PC-9 (cell line): ENCODE results near the gene ANKRD13B. TPM values are rescaled to one million over a fixed set of nuclear protein-coding genes. Genes with fewer than 3 reads are reported as not detected.

Source experiments
- BruUV-seq: library from RNA; stranded (reverse); fragments of 400-500 nt; replicated peaks from 2 replicates; lab custom pipeline; 2021; lab: Mats Ljungman, UMichigan
- CTCF ChIA-PET: fragments of 300-600 bp; sonication (Branson Sonifier 250); formaldehyde crosslinking; loops from one replicate; lab custom pipeline; 2022; ENCODE audit warnings: antibody characterized with exemption; lab: Charles Lee
- POLR2A ChIA-PET: fragments of 300-600 bp; sonication (Branson Sonifier 250); formaldehyde crosslinking; loops from one replicate; lab custom pipeline; 2022; ENCODE audit warnings: antibody characterized with exemption; ENCODE audit not compliant: unreplicated experiment; lab: Charles Lee
- DNase-seq, 2 experiments: peaks; one replicate each; pipeline versions ENCODE4 v3.0.0 to v3.0.0-alpha.2; 2015 to 2022; ENCODE audit warnings: mixed read lengths in 1 of 2
- H2AFZ ChIP-seq: fragments of 200-600 bp; sonication (generic); 2 replicates; pipeline ENCODE4 v1.8.1; 2017; ENCODE audit warnings: antibody characterized with exemption
- H3F3A ChIP-seq: fragments of 200-600 bp; sonication (generic); 2 replicates; pipeline ENCODE4 v1.8.1; 2017; ENCODE audit warnings: antibody characterized with exemption, mild to moderate bottlenecking, low read depth; ENCODE audit not compliant: insufficient read depth
- H3K27ac ChIP-seq: fragments of 200-600 bp; sonication (generic); 2 replicates; pipeline ENCODE4 v1.6.1; 2016; ENCODE audit warnings: mixed run types
- H3K27me3 ChIP-seq: fragments of 200-600 bp; sonication (generic); 2 replicates; pipeline ENCODE4 v1.6.1; 2016; ENCODE audit warnings: low read depth, mixed run types; ENCODE audit not compliant: insufficient read depth
- H3K36me3 ChIP-seq: fragments of 200-600 bp; sonication (generic); 2 replicates; pipeline ENCODE4 v1.6.1; 2016; ENCODE audit warnings: low read depth, mixed run types
- H3K4me1 ChIP-seq: fragments of 200-600 bp; sonication (generic); replicated peaks from 2 replicates; pipeline ENCODE4 v1.6.1; 2016; ENCODE audit warnings: mixed run types; ENCODE audit not compliant: insufficient read depth
- H3K4me2 ChIP-seq: fragments of 200-600 bp; sonication (generic); 2 replicates; pipeline ENCODE4 v1.6.1; 2017; ENCODE audit warnings: mixed run types
- H3K4me3 ChIP-seq: fragments of 200-600 bp; sonication (generic); 2 replicates; pipeline ENCODE4 v1.6.1; 2016; ENCODE audit warnings: mixed run types
- H3K79me2 ChIP-seq: fragments of 200-600 bp; sonication (generic); 2 replicates; pipeline ENCODE4 v1.6.1; 2017; ENCODE audit warnings: low read depth, mixed run types
- H3K9me2 ChIP-seq: fragments of 200-600 bp; sonication (generic); 2 replicates; pipeline ENCODE4 v1.8.1; 2017; ENCODE audit warnings: mild to moderate bottlenecking; ENCODE audit not compliant: insufficient read depth
- H3K9me3 ChIP-seq: fragments of 200-600 bp; sonication (generic); 2 replicates; pipeline ENCODE4 v1.8.1; 2016; ENCODE audit warnings: low read depth; ENCODE audit not compliant: insufficient read depth
- H4K20me1 ChIP-seq: fragments of 200-600 bp; sonication (generic); 2 replicates; pipeline ENCODE4 v1.8.1; 2017; ENCODE audit not compliant: insufficient read depth
- EZH2 ChIP-seq: fragments of 200-600 bp; sonication (generic); IDR thresholded peaks from 2 replicates; pipeline ENCODE4 v1.8.0; 2017; ENCODE audit warnings: antibody characterized with exemption, low read depth
- intact Hi-C: fragments of 100-400 bp; cut with micrococcal nuclease; formaldehyde crosslinking; loops from one replicate; pipeline ENCODE4 v1.10.0; 2022; ENCODE audit not compliant: unreplicated experiment
- total RNA-seq: library from RNA; stranded (reverse); gene quantifications from 2 replicates; pipeline ENCODE4 v1.2.3, GENCODE V29; 2021
- TF ChIP-seq, protein P1 (sequence below): fragments of 200-600 bp; sonication (generic); conservative IDR thresholded peaks from 2 replicates; pipeline ENCODE4 v1.6.1; 2017; ENCODE audit warnings: mixed run types, antibody characterized with exemption, mild to moderate bottlenecking, moderate library complexity

The ANKRD13B gene
- total RNA-seq, 1 experiment from 2014 or later = 28.4 TPM

DNA sequence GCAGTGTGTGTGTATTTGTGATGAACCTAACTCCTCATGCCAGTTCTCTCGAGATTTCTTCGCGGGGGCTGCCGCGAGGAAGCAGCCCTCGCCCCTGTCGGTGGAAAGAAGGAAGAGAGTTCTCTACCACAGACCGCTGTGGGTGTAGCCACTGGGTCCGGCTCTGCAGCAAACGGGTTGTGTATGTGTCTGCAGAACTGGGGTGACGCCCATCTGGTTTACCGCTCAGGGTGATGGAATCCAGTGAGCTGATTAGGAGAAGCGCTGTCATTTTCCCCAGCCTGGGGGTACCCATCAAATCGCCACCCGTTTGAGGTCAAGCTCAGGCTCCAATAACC, 22.1 kb downstream of the ANKRD13B start:
- CTCF ChIA-PET = no interaction called here
- BruUV-seq = no TSS peak

DNA sequence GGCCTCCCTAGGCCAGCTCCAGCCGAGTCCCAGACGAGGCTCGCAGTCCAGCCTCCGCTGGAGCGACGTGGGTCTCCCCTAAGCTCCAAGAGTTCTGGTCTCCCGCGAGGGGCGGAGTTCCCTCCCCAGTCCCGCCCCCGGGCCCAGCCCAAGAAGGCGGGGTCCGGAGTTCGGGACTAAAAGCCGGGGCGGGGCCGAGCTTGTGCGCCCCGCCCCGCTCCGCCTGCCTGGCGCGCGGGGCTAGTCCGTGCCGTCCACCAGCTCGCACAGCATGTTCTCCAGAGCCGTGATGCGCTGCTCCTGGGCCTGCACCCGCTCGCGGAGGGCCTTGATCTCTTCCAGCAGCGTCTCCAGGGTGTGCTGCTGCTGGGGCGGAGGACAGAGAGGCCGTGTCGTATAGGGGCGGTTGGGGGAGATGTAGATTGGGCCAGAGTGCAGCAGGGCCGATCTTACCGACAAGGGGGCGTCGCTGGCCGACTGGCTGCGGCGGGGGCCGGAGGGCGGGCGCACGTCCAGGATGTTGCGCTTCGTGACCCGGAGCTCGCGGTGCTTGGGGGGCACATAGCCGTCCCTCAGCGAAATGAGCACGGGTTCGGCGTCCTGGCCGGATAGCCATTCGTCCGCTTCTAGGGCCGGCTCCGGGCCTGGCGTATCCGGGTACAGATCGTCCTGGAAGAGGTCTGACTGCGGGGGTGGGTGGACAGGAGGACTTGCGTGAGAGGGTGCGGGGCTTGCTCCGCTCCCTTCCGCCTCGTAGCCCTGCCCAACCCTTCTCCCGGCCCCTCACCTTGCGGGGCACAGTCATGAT, 22.8 kb downstream of the ANKRD13B start:
- TF ChIP-seq EZH2 = no peak
- TF ChIP-seq, protein P1, sequence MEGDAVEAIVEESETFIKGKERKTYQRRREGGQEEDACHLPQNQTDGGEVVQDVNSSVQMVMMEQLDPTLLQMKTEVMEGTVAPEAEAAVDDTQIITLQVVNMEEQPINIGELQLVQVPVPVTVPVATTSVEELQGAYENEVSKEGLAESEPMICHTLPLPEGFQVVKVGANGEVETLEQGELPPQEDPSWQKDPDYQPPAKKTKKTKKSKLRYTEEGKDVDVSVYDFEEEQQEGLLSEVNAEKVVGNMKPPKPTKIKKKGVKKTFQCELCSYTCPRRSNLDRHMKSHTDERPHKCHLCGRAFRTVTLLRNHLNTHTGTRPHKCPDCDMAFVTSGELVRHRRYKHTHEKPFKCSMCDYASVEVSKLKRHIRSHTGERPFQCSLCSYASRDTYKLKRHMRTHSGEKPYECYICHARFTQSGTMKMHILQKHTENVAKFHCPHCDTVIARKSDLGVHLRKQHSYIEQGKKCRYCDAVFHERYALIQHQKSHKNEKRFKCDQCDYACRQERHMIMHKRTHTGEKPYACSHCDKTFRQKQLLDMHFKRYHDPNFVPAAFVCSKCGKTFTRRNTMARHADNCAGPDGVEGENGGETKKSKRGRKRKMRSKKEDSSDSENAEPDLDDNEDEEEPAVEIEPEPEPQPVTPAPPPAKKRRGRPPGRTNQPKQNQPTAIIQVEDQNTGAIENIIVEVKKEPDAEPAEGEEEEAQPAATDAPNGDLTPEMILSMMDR = no peak
- Histone ChIP-seq H3K9me3 (no peaks in the 10 kb centered on the region), H4K20me1 (no peaks in the 10 kb centered on the region), H3F3A (no peaks in the 10 kb centered on the region; the same call in 1 of the 2 replicates), H3K27me3 (no peaks in the 10 kb centered on the region), H3K27ac (no peak overlapping the region), H2AFZ (no peak overlapping the region), H3K9me2 (no peaks in the 10 kb centered on the region), H3K4me1 (peaks cover 19% of the 10 kb centered on the region), H3K4me2 (no peak overlapping the region), H3K4me3 (no peak overlapping the region), H3K36me3 (no peaks in the 10 kb centered on the region), H3K79me2 (no peaks in the 10 kb centered on the region)
- ChIA-PET CTCF (no interaction called here), POLR2A (no interaction called here)
- no TSS peak for BruUV-seq
- intact Hi-C loops = no loop called here
- DNase-seq = no peak

More for the DNA sequence above, 22.1 kb downstream of the ANKRD13B start:
- H3K79me2 ChIP-seq = no peaks in the 10 kb centered on the region
- no peak overlapping the region for H3K4me3 ChIP-seq
- POLR2A ChIA-PET = no interaction called here
- no peak overlapping the region for H3K27ac ChIP-seq
- no peak overlapping the region for H2AFZ ChIP-seq
- no peaks in the 10 kb centered on the region; the same call in 1 of the 2 replicates for H3F3A ChIP-seq
- no peak for DNase-seq
- intact Hi-C loops = no loop called here
- H3K4me1 ChIP-seq = peaks cover 12% of the 10 kb centered on the region
- no peaks in the 10 kb centered on the region for H3K36me3 ChIP-seq
- H3K4me2 ChIP-seq = no peak overlapping the region
- H4K20me1 ChIP-seq = no peaks in the 10 kb centered on the region
- H3K9me2 ChIP-seq = no peaks in the 10 kb centered on the region
- H3K9me3 ChIP-seq = no peaks in the 10 kb centered on the region
- TF ChIP-seq, protein P1 = no peak
- TF ChIP-seq EZH2 = no peak
- no peaks in the 10 kb centered on the region for H3K27me3 ChIP-seq

DNA sequence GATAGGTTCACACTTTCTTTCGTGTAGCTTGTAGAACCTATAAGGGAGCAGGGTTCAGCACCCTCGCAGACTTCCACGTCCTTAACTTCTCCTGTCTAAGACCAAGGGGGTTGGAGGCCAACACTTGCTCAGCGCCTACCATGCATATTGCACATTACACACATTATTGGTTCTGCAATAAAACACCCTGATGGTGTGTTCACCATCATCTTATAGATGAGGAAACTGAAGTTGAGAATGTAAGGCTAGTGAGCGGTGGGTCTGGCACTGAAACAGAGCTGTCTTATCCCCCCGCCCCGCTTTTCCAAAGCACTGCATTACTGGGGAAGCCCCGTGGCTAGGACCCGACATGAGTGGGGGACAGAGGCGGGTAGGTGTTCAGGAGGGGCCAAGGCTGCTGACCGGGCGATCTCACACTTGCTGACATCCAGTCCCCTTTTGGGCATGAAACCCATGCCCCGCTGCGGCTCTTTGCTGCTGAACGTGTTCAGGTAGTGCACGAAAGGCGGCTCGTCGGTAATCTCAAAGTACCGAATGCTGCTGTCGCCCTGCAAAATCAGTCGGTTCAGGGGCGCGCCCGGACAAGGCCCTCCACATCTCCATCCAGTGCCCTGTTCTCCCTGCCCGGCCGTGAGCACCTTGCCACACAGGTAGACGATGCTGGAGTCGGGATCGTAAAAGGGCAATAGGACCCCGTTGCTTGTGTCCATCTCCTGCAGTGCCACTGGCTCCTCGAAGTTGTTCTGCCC, 23.5 kb downstream of the ANKRD13B start:
- no TSS peak for BruUV-seq
- DNase-seq = no peak
- POLR2A ChIA-PET = no interaction called here

More for the DNA sequence above, 23.5 kb downstream of the ANKRD13B start:
- peaks cover 25% of the 10 kb centered on the region for H3K4me1 ChIP-seq
- CTCF ChIA-PET = interaction anchor here (0.7 kb wide), 1 partner anchor 23 kb away, joined by 3 read pairs; no protein-coding TSS in a partner anchor
- no peak overlapping the region for H3K4me3 ChIP-seq
- no peaks in the 10 kb centered on the region for H3K9me2 ChIP-seq
- H3F3A ChIP-seq = no peaks in the 10 kb centered on the region; the same call in 1 of the 2 replicates
- no peaks in the 10 kb centered on the region for H3K79me2 ChIP-seq
- TF ChIP-seq, protein P1 = no peak
- TF ChIP-seq EZH2 = no peak
- no peaks in the 10 kb centered on the region for H3K36me3 ChIP-seq
- no peaks in the 10 kb centered on the region for H3K27me3 ChIP-seq
- no peaks in the 10 kb centered on the region for H4K20me1 ChIP-seq
- H3K4me2 ChIP-seq = no peak overlapping the region
- no peak overlapping the region for H2AFZ ChIP-seq
- no peaks in the 10 kb centered on the region for H3K9me3 ChIP-seq
- no peak overlapping the region for H3K27ac ChIP-seq
- intact Hi-C loops = no loop called here
